Caki2 (cell line): Measurements from ENCODE around the gene POMGNT1. TPM values are rescaled to one million over a fixed set of nuclear protein-coding genes. Genes with fewer than 3 reads are reported as not detected.
"Not testable (repeated sequence)": the region's sequence is repeated elsewhere in the genome, so short reads cannot be mapped to it uniquely, and the experiment has no call there.

Source experiments
- DNase-seq: peaks from one replicate; pipeline ENCODE4 v3.0.0-alpha.2; 2015; ENCODE audit warnings: low read depth
- in situ Hi-C: cut with HindIII; loops from 2 replicates; pipeline ENCODE4 v1.10.0; 2016; ENCODE audit warnings: low sequenced_read_pairs, low pct_unique_long_range_greater_than_20kb, mixed read lengths
- total RNA-seq: library from RNA; depleted of rRNA; stranded (reverse); fragments of >200 nt; shearing (Covaris generic); gene quantifications from 2 replicates; pipeline ENCODE4 v1.2.3, GENCODE V29; 2014; ENCODE audit warnings: low replicate concordance; rRNA removed

POMGNT1 gene
- total RNA-seq = 125 and 130 TPM in 2 replicates

DNA sequence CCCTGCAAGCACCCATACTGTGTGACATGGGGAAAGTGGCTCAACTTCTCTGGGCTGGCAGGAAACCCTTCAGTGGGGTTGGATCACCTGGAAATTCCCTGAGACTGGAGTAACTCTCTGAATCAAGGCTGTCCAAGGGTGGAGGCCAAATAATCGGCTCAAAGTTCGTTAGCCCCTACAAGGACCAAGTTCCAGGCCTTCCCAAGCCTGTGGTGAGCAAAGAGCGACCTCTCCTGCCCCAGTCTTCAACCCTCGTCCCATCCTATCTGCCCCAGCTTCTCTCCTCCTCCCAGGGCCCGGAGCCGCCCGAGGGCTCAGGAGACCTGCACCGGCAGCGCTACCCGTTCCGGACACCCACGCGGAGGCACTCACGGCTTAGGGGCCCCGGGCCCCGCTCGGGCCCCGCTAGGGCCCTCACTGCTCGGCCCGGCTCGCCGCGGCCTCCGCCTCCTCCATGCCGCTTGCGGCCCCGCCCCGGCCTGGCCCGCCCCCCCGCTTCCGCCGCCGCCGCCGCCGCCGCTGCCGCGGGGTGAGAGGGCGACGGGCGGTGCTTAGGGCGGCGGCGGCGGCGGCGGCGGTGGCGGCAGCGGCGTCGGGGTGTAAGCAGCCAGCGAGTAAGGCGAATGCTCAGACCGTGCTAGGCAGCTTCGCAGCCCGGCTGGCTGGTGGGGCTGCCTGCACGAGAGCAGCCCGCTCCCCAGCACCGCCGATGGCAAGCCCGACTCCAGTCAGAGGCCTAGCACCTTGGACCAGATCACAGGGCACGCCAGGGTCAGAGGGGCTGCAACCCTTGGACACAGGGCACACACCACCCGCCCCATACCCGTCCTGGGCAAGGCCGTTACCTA, at the start of gene POMGNT1:
Gene POMGNT1, minus strand, starts transcription at position 471 of the 848 bp plus-strand sequence. CDS start 613 bp downstream, outside the sequence.
- in situ Hi-C loops = no loop called here
- DNase-seq = peak; percentile 57

DNA sequence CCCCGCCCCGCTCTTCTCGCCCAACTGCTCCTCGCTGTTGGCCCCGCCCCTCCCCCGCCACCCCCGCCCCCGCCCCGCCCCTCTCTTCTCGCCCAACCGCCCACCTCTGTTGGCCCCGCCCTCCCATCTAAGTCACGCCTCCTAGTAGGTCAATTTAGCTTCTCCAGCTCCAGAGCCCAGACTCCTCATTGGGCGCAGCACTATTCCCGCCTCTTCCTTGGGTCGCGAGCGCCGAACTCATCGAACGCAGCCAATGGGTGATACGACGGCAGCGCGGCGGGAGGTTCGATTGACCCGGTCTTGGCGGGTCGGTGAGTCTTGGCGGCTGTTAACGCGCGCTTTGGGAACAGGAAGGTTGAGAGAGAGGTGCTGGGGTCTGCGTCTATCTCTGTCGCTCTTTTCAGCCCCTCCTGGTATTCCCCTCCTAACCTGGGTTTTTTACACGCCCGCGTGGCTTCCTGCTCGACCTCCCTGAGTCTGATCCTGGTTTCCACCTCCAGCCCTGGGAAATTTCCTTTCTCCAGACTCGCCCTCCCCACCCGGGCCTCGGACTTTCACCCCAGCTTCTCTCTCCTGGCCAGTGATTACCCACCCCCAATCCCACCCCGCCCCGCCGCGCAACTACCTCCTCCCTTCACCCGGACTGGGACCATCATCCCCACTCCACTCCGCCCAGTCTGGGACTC, 49.3 kb upstream of the POMGNT1 start, which contains the start of gene RAD54L:
Gene RAD54L, plus strand, starts transcription at position 328 of the 686 bp plus-strand sequence. CDS start 643 bp downstream, outside the sequence.
- DNase-seq = peak; percentile 95
- in situ Hi-C loops = no loop called here

DNA sequence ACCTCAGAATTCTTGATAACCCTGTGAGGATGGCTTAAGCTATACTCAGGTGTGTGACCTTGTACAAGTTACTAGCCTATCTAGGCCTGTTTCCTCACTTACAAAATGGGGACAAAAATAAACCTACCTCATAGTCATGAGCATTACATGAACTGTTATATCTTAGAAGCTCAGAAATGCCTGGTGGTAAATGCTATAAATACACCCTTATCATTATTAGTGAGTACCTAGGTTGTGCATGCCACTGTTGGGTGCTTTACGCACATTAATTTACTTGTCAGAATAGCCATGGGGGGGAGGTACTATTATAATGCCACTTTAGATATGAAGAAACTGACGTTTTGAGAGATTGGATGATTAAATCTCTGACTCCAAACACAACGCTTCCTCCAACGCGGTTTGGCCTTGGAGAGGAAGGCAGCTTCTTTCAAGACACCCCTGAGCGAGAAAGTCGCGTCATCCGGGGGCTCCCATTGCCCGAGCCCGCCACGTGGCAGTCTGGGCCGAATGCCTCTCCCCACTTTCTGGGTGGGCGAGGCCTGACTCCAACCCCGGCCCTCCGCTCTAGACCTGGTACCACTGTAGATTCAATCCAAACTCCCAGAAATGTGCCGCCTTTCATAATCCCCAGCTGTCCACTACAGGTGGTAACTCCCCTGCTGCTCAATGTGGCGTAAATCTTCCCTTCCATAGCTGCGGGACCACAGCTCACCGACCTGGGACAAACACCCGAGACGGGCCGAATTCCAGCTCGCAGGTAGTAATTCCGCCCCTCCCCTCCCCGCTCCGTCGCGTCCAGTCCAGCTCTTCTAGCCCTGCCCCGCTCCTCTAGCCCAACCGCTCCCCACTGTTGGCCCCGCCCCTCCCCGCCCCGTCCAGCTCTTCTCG, 48.6 kb upstream of the POMGNT1 start:
- no peak for DNase-seq
- in situ Hi-C loops = no loop called here

DNA sequence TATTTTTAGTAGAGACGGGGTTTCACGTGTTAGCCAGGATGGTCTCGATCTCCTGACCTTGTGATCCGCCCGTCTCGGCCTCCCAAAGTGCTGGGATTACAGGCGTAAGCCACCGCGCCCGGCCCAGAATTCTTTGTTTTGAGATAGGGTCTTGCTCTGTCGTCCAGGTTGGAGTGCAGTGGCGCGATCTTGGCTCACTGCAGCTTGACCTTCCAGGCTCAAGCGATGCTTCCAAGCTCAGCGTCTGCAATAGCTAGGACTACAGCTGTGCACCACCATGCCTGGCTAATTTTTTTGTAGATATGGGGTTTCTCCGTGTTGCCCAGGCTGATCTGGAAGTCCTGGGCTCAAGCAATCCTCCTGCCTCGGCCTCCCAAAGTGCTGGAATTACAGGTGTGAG, 47.9 kb upstream of the POMGNT1 start:
- DNase-seq, in situ Hi-C loops: not testable (repeated sequence)

DNA sequence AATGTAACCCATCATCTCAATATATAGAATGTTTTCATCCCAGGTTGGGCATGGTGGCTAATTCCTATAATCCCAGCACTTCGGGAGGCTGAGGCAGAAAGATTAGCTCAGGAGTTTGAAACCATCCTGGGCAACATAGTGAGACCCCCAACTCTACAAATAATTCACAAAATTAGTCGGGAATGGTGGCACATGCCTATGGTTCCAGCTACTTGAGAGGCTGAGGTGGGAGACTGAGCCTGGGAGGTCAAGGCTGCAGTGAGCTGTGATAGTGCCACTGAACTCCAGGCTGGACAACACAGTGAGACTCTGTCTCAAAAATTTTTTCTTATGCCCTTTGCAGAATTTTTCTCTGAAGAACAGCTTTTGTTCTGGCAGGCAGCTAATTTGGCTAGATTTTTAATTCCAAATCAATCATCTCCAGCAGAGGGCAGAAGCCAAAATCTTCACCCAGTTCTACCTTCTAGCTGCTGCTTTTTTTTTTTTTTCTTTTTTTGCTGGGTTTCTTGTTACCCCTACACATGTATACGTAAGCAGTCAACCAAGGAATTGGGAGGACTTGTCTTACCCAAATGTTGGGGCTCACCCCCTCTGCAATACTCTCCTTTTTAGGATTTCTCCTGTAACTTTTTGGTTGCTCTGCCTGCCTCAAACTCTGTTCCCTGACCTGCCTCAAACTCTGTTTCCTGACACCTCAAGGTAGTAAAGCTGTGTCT, 46.6 kb upstream of the POMGNT1 start:
- no peak for DNase-seq
- in situ Hi-C loops = no loop called here

DNA sequence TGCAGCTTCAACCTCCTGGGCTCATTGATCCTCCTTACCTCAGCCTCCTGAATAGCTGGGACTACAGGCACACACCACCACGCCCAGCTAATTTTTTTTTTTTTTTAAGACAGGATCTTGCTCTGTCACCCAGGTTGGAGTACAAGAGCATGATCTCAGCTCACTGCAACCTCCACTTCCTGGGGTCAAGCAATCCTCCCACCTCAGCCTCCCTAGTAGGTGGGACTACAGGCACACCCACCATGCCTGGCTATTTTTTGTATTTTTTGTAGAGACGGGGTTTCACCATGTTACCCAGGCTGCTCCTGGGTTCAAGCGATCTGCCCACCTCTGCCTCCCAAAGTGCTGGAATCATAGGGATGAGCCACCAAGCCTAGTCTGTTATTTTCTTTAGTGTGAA, 45.6 kb upstream of the POMGNT1 start:
- in situ Hi-C loops, DNase-seq: not testable (repeated sequence)

DNA sequence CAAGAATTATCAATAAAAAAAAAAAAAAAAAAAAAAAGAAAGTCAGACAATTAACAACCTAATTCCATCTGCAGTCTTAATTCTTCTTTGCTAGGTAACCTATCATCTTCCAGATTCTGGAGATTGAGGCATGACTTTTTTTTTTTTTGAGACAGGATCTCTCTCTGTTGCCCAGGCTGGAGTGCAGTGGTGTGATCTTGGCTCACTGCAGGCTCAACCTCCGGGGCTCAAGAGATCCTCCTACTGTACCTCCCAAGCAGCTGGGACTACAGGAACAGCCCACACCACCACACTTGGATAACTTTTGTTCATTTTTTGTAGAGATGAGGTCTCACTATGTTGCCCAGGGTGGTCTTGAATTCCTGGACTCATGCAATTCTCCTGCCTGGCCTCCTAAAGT, 44.7 kb upstream of the POMGNT1 start:
- no peak for DNase-seq
- in situ Hi-C loops = no loop called here

DNA sequence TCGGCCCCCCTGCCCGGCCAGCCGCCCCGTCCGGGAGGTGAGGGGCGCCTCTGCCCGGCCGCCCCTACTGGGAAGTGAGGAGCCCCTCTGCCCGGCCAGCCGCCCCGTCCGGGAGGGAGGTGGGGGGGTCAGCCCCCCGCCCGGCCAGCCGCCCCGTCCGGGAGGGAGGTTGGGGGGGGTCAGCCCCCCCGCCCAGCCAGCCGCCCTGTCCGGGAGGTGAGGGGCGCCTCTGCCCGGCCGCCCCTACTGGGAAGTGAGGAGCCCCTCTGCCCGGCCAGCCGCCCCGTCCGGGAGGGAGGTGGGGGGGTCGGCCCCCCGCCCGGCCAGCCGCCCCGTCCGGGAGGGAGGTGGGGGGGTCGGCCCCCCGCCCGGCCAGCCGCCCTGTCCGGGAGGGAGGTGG, 43.5 kb upstream of the POMGNT1 start:
- DNase-seq, in situ Hi-C loops: not testable (repeated sequence)

DNA sequence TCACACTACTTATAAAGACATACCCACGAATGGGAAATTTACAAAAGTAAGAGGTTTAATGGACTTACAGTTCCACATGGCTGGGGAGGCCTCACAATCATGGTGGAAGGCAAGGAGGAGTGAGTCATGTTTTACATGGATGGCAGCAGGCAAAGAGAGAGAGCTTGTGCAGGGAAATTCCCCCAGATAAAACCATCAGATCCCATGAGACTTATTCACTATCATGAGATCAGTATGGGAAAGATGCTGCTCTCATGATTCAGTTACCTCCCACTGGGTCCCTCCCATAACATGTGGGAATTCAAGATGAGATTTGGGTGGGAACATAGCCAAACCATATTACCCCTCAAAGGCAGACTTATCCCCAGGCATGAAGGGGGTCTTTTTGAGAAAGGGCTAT, 40.6 kb upstream of the POMGNT1 start:
- in situ Hi-C loops = not testable (repeated sequence)
- peak; percentile 53 for DNase-seq

DNA sequence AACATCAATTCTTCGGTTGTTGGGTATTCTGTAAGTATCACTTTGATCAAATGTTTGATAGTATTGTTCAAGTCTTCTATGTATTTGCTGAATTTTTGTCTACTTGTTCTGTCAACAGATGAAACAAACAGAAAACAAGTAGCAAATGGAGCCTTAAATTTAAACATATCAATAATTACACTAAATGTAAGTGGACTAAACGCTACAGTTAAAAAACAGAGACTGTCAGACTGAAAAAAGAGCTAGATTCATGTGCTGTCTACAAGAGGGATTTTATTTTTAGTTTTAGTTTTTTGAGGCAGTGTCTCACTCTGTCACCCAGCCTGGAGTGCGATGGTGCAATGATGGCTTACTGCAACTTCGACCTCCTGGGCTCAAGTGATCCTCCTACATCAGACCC, 38.6 kb upstream of the POMGNT1 start:
- in situ Hi-C loops = no loop called here
- no peak for DNase-seq

DNA sequence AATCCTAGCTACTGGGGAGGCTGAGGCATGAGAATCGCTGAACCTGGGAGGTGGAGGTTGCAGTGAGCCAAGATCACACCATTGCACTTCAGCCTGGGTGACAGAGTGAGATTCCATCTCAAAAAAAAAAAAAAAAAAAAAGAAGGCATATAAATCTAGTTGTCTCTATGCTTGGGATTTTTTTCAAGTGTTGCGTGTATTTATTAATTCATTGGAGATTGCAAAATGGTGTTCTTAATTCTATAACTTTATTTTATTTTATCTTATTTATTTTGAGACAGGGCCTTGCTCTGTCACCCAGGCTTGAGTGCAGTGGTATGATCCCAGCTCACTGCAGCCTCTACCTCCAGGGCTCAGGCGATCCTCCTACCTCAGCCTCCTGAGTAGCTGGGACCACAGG, 33.0 kb upstream of the POMGNT1 start:
- in situ Hi-C loops, DNase-seq: not testable (repeated sequence)

DNA sequence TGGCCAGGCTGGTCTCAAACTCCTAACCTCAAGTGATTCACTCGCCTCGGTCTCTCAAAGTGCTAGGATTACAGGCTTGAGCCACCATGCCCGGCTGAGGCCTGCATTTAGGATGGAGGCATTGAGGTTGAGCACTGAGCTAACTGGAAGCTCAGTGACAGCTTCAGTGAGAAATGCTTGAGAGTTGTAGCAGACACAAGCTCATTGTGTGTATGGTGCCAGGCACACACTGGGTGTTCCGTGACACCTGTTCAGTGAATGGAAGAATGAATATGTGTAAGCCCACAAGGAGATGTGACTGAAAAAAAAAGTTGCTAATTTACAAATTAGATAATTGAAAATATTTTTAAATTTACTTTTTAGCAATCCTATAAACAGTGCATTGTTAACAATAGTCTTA, 26.7 kb upstream of the POMGNT1 start:
- no peak for DNase-seq
- in situ Hi-C loops = no loop called here

DNA sequence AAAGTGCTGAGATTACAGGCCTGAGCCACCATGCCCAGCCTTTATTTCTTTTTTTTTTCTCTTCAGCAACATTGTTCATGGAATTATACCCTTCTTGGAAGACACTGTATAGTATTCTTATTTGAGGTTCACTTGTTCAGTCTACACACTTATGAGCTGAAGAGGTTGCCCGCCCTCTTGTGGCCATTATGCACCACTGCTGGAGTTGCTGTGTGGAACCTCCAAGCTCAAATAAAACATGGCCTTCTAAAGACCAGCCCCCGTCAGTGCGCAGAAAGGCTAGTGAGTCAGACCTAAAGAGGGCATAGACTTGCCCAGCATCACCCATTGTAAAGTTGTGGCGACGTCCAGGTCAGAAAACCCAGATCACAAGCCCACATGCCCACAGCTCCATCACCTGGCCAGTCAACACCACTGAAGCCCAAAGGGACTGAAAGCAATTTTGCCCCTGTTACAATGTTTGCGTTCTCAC, 25.3 kb upstream of the POMGNT1 start:
- in situ Hi-C loops = no loop called here
- peak; percentile 73 for DNase-seq

DNA sequence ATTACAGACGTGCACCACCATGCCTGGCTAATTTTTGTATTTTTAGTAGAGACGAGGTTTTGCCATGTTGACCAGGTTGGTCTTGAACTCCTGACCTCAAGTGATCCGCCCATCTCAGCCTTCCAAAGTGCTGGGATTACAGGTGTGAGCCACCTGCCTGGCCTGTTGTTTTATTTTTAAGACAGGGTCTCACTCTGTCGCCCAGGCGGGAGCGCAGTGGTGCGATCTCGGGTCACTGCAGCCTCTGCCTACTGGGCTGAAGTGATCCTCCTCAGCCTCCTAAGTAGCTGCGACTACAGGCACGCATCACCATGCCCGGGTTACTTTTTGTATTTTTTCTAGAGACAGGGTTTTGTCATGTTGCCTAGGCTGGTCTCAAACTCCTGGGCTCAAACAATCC, 24.8 kb upstream of the POMGNT1 start:
- in situ Hi-C loops, DNase-seq: not testable (repeated sequence)

DNA sequence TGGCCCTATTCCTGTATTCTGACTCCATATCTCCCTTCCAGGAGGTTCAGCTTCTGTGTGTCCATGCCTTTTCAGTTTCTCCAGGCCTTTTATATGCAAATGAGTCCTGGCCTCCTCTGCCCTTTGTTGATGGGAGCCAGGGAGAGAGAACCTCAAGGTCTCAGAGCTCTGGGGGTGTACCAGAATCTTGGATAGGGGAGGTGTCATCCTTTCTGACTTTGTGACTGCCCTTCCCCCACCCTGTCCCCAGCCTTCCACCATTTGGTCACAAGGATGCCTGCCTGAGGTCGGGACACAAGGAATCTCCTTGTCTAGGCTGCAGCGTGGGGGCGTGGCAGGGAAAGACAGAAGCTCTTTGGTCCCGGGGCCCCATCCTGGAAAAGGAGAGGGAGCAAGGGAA, 23.5 kb upstream of the POMGNT1 start:
- in situ Hi-C loops = no loop called here
- no peak for DNase-seq

DNA sequence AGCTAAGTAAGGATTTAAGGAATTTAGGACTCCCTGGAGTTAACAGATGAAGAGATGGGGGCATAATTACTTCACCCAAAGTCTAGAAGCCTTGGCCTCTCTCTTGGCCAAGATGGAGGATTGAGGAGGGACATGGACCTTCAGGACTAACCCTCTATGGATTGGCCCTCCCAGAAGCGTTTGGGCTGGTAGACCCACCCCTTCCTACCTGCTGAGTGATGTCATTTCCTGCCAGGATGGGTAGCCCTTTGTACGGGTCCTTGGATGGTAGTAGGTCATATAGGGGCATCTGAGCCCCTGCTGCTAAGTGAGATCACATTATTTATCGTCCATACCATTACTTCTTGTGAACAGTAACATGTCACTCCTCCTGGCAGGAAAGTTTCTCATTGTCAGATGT, 22.6 kb upstream of the POMGNT1 start:
- in situ Hi-C loops = no loop called here
- DNase-seq = no peak

DNA sequence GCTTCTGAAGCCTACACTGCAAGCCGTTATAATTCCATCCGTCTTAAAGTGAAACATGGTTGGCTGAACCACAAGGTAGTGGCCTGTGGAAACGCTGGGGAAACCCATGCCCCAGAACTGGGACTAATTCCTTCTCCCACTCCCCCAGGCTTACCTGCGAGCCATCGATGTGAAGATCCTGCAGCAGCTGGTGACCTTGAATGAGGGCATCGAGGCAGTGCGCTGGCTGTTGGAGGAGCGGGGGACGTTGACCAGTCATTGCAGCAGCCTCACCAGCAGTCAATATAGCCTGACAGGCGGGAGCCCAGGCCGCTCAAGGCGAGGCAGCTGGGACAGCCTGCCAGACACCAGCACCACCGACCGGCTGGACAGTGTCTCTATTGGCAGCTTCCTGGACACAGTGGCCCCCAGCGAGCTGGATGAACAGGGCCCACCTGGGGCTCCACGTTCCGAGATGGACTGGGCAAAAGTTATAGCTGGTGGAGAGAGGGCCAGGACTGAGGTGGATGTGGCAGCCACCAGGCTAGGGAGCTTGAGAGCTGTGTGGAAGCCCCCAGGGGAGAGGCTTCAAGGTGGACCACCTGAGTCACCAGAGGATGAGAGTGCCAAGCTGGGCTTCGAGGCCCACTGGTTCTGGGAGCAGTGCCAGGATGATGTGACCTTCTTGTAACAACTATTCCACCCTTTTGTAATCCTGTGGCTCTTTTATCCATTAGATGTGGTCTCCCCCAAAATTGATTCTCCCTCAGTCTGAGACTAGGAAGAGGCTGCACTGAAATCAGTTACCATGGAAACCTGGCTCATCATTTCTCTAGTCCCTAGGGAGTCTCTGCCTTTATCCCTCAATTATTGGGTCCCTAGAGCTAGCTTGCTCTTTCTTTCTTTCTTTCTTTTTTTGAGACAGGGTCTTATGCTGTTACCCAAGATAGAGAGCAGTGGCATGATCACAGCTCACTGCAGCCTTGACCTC, 21.6 kb upstream of the POMGNT1 start:
- no peak for DNase-seq
- in situ Hi-C loops = no loop called here
